HEK293T (cell line): ENCODE measurements around the gene CEP164.

ENCODE experiments used
- BHLHE40 ChIP-seq: fragments of 450-650 bp; IDR thresholded peaks from 2 replicates; pipeline ENCODE4 v1.6.1; 2016; ENCODE audit warnings: mild to moderate bottlenecking, moderate library complexity, borderline replicate concordance
- ELF4 ChIP-seq: fragments of 450-650 bp; IDR thresholded peaks from 2 replicates; pipeline ENCODE4 v1.6.1; 2017; ENCODE audit warnings: antibody characterized with exemption
- FOXM1 ChIP-seq: fragments of 450-650 bp; IDR thresholded peaks from 2 replicates; pipeline ENCODE4 v1.6.1; 2017; ENCODE audit warnings: mild to moderate bottlenecking, borderline replicate concordance
- HDGF ChIP-seq: fragments of 450-650 bp; IDR thresholded peaks from 2 replicates; pipeline ENCODE4 v1.6.1; 2017; ENCODE audit warnings: antibody characterized with exemption, borderline replicate concordance
- TARDBP ChIP-seq: fragments of 450-650 bp; IDR thresholded peaks from 2 replicates; pipeline ENCODE4 v1.6.1; 2016
- TF ChIP-seq, protein P1 (sequence below): fragments of 450-650 bp; IDR thresholded peaks from 2 replicates; pipeline ENCODE4 v1.6.1; 2016

DNA sequence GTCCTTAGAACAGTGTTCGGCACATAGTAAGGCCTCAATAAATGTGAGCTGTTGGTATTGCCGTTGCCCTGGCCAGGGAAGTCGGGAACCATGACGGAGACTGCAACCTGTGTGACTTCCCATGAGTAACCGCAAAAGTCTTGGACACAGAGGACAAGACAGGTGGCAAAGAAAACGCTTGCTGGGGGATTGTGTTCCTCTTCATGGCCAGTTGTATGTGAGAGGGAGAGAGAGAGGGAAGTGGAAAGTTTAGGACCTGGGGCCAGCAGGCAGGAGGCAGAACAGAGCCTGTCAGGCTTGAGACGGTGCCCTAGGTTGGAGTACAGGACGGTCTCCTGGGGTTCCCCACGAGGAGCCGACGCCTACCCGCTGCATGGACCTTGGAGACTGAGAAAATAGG, 90.2 kb downstream of the CEP164 start:
- TF ChIP-seq FOXM1 (no peak), BHLHE40 (no peak), TARDBP (no peak), HDGF (no peak), ELF4 (no peak)
- TF ChIP-seq, protein P1, sequence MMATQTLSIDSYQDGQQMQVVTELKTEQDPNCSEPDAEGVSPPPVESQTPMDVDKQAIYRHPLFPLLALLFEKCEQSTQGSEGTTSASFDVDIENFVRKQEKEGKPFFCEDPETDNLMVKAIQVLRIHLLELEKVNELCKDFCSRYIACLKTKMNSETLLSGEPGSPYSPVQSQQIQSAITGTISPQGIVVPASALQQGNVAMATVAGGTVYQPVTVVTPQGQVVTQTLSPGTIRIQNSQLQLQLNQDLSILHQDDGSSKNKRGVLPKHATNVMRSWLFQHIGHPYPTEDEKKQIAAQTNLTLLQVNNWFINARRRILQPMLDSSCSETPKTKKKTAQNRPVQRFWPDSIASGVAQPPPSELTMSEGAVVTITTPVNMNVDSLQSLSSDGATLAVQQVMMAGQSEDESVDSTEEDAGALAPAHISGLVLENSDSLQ: no peak
